Endometrium (tissue), 2 donors: ENCODE results near the gene CERS3.

Experiments used
- FAIRE-seq: peaks from 2 replicates; lab custom pipeline; 2012; peaks lifted over from hg19 to GRCh38; lab: Jason Lieb, UNC
- donor health status: control.
- donor health status: control.

CERS3 gene

DNA sequence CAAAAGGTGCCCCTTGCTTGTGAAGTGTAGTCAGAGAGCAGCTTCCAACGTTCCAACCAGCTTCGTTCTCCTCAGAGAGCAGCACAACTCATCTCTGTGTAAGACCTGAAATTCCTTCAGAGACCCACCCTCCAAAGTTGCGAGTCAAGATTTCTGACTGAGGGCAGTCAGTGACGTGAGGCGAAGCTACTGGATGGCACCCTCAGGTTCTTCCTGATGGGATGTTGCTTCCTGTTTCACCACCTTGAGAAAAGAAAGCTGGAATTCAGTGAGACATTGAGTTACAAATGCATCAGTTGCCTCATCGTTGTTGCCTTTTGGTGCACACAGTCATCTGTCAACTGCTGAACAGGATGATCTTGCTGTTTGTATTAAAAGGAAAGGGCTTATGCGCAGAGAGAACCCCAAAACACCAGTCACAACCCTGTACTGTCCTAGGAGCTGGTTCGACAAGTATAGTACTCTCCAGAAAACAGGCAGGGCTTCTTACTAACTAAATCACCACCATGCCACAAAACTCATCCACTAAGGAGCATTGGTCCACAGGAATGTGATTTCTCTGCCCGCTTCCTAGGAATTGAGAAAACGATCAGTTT is at the start of gene CERS3:
Gene CERS3 (minus strand): TSS at position 118 of the 596 bp plus-strand sequence. CDS start 27,101 bp downstream, outside the sequence.
- FAIRE-seq = no peak

DNA sequence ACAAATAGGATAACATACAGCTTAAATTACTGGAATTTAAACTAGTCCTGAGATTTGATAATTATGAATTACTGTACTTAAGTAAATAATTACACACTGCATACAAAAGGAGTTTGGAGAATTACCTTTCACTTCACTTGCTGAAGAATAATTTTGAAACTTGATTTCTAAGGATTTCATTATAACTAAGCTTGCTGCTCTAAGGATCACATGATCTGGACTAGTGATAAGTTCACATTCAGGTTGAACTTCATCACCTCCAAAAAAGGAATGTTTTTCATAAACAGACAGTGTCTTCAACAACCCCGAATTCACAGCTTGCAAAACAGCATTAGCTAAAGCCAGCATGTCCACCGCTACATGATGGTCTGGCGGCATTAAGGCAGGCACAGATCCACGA is 44.8 kb upstream of the CERS3 start:
- no peak for FAIRE-seq

DNA sequence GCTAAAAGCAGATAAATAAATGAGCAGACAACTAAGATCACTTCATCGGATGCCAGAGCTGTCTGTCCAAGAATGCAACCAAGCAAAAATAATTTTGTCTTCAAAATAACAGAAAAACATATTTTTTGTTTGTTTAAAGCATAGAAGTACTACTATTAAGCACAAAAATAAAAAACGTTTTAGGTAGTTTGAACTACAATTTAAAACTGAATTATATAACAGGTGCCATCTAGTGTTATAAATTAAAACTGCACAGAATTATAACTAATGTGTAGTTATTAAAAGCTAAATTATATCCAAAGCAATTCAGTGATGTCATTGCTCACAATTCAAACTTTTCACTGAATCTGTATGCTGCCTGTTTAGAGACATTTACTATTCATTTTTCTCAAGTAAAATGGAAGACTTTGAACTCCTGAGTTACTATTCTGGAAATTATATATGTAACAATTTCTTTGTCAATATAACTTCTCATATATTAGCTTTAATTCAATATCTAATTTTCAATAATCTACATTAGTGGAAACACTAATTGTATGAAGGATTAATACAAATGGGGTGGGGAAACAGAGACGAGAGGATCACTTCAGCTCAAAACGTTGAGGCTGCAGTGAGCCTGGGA is 43.7 kb upstream of the CERS3 start:
- FAIRE-seq = peak; percentile 90

DNA sequence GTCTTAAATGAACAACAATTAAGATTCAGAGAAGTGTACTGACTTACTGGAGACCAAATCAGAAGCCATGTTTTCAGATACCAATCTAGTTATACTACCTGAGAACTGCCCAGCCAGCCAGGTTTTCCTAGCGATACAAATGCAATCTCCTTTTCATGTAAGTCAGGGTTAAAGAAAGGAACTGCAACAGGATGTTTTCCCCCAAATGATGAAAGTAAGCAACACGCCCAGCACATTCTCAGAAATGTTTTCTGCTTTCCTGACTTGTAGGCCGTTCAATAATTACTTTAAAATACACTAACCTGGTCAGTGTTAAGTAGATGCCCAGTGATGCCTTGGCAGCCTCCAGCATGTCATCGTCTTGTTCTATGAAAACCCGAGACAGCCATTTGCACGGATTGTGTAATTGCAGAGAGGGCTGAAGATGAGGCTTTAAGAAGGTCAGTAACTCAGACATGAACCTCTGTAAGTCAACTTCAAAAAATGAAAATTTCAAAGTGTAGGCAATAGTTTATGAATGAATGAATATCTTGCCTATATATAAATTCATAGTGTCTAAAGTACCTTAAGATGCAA is 42.9 kb upstream of the CERS3 start:
- FAIRE-seq = no peak

DNA sequence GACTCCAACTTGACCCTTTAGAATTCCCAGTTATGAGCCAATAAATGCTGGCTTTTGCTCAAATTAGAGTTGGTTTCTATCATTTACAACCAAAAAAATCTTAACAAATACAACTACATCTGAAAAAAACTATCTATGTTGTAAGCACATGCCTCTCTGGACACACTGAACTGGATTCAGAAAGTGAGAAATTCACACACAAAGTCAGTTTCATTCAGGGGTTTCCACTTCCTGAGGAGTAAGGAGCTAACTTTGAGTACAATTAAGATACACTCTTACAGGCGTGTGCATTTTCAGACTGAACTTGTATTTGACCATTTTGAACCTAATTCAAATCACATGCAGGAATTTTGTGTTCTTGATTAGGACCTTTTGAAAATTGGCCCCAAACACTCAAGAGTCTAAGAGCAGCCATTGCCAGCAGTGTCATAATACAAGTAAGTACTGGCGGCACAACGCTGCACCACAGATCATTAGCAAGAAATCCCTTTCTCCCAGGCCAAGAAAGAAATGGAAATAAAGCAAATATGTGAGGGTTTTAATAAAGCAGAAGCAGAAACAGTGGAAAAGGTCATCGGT is 42.1 kb upstream of the CERS3 start:
- no peak for FAIRE-seq

DNA sequence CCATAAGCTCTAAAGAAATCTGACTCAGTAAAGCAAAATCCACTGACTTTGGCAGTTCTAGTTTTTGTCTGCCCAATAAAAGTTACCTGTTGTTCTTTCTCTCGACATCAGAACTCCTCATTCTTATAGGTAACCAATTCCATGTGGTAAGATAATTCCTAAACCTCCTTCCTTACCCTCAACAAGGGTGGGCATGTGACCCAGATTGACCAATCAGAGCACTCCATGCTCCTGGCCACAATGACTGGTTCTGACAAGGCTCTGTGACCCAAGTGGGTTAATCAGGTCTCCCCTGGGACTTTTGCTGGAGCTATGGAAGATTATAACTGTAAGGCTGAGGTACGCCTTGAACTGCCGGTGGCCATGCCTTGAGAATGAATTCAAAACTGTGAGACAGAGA is 41.5 kb upstream of the CERS3 start:
- no peak for FAIRE-seq

DNA sequence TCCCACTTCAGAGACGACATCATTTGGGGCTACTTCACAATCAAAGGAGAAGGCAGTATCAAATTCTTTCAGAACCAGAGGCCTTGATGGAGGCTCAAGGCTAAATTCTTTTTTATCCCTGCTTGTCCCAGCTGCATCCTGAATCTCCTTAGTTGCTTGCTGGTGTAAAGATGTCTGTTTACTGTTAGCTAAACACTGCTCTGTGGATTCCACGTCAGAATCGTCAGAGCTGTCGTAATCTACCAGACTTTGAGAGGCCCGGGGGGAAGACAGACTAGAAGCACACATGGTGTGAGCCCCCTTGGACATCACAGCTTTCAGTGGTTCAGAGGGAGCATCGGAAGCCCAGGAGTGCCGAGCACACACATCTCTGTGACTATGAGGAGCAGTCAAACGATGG is 40.6 kb upstream of the CERS3 start:
- FAIRE-seq = no peak

DNA sequence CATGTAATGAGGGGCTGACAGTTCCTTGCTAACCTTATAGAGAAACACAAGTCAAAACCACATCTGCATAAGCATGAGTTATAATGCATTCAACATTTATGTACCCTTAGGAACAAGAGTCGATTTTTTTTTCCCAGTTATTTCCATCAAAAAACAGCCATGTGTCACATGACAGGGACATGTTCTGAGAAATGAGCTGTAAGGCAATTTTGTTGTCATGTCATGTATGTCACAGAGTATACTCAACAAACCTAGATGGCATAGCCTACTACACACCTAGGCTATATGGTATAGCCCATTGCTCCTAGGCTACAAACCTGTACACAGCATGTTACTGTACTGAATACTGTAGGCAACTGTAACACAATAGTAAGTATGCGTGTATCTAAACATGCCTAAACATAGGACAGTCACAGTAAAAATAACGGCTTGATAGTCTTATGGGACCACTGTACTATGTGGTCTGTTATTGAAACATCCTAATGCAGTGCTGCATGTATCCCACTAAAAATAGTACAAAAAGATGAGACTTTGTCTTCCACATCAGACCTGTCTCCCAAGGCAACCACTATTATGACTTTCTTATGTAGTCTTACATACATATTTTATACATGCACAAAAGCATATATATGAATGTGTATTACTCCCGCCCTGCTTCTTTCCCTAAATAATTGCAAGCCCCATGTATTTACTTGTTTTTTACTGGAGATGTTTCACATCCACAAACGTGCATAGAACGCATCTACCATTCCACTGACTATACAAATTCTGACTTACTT is 38.3 kb upstream of the CERS3 start:
- FAIRE-seq = no peak

DNA sequence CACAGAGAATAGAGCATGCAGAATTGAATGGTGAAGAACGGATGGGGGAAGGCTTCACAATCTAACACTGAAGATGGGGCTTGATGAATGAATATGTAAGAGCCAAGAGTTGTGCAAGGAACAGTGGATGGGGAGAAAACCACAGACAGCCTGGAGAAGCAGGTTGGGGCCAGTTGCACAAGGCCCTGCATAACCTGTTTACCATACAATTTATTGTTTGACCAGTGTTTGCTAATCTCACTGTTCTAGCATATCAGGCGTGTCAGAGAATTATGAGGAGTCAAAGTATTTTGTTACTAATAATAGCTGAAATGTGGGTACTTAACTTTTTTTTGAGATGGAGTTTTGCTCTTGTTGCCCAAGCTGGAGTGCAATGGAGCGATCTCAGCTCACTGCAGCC is 36.8 kb upstream of the CERS3 start:
- FAIRE-seq = no peak

DNA sequence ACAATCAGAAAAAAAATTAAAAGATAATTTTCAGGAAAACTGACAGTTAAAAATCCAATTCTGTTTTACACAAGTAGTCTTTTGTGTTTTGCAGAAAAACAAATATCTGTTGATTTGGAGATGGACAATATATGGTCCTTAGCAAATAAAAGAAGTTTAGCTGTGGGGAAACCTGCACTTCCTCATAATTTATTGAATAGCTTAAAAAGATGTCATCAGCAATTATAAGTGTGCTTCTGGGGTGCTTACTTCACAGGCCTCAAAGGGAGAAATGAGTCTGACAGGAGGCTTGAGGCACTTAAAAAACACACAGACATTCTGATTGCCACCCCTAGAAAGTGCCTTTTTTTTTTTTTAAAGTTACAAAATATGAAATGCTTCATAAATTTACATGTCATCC is 31.6 kb upstream of the CERS3 start:
- no peak for FAIRE-seq

DNA sequence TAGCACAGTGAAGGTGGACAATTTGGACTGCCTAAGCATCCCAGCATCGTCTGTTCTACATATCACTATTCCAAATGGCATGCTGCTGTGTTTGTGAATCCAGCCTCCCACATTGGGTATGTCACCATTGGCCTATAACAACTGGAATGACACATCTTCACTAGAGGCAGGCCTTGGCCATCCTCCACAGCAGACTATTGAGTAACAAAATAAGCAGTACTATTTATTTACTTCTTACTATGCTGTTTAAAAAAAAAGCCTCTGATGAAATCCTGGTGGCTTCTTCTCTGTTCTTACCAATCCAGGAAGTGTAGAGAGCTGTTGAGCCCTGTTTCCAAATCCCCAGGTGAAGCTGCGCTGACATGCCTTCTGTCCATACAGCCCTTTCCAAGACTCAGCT is 30.6 kb upstream of the CERS3 start:
- no peak for FAIRE-seq

DNA sequence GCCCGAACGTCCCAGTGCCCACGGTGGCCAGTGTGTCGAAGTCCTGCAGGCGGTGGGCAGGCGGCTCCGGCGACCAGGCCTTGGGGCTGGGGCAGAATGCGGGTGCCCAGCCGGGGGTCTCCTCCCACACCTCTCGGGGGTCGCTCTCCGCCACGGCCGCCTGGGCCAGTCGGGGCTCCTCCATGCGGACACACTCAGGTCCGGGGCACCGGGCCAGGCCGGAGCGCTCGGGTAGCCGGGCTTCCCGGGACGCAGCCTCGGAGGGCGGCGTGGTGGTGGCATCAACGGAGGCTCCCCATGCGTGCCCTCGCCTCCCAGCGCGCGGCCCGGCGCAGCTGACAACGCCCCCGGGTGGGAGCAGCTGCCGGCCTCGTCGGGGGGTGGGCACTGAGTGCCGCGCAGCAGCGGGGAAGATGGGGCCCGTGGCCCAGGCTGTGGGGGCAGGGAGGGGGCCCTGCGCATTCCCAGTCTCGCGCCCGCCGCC is 30.1 kb upstream of the CERS3 start:
- FAIRE-seq = no peak

DNA sequence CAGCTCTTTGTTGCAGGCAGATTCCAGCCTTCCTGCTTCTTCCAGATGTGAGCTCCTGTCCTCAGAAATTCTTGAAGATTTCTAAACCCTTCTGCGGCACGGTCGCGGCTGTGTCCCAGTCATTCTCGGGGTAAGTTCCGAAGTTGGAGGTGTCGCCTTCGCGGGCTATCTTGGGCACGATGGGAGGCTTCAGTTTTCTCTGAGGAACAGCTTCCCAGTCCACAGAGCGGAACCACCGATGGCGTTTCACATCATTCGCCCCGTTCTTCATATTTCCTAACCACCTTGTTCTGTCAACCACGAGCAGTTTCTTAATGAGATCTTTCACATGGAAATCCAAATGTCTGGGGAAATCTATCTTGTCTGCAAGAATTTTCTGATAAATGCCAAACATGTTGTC is 24.7 kb upstream of the CERS3 start:
- no peak for FAIRE-seq

DNA sequence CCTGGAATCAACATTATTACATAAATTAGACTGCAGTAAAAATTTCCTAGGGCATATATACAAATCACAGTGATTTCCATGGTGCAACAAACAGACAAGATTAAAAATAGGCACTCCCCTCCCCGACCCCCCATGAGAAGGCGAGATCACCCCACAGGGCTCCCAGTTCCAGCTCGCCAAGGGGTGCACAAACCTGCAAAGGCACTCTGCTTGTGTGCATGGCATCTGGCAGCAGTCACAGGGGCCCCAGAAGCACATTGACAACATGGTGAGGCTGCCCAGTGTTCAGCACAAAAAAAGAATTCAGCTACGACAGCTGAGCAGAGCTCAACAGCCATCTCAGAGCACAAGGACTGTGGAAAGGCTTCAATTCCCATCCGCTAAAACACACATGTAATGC is 19.2 kb upstream of the CERS3 start:
- FAIRE-seq = no peak

DNA sequence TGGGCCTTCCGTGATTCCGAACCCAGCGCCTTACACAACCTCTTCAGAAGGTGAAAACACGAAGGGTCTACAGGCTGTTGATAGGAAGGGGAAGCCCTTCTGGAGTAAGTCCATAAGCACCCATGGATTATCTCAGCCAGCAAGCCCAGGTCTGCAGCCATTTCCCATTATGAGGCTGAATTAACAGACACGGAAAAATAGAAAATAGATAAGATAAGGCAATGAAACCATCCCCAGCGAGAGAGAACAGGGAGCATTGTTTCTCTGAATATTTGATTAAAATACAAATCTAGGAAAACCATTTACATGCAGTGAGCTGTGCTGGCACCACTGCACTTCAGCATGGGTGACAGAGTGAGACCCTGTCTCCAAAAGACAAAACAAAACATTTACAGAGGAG is 16.2 kb upstream of the CERS3 start:
- FAIRE-seq = no peak

DNA sequence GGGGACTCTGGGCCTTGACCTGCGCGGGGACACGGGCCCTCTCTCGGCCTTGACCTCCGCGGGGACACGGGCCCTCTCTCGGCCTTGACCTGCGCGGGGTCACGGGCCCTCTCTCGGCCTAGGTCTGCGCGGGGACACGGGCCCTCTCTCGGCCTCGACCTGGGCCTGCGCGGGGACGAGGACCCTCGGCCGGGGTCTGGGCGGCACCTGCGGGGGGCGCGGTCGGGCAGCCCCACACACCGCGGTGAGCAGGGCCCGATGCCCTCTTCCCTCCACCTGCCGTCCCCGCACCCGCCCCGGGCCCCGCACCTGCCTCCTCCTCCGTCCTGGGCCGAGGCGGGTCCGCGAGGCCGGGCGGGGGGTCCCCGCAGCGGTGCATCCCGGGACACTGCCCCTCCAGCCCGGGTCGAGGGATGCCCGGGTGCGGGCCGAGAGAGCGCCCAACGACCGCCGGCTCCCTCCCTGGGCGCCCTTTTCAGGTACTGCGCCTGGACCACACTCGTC is 15.6 kb upstream of the CERS3 start:
- no peak for FAIRE-seq

DNA sequence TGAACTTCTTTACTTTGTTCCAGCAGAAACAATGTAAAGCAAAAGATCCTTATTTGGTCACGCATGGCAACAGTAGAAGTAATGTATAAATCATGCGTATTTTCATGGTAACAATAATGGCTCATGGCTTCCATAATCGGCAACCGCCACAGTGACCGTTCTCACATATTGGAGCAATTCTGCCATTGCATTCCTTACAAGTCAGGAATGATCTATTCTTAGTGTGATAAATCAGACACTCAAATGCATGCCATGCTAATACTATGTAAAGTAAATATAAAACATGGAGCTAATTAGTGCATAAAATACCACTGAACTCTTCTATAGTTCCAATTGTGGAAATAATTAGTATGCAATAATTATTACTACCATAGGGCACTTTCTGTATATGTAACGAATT is 13.5 kb upstream of the CERS3 start:
- no peak for FAIRE-seq

DNA sequence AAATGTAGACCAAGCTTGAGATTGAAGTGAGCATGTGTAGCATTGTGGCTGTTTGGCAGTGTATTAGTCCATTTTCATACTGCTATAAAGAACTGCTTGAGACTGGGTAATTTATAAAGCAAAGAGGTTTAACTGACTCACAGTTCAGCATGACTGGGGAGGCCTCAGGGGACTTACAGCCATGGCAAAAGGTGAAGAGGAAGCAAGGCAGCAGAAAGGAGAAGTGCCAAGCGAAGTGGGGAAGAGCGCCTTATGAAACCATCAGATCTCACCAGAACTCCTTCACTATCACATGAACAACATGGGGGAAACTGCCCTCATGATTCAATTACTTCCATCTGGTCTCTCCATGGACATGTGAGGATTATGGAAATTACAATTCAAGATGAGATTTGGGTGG is 8.6 kb upstream of the CERS3 start:
- FAIRE-seq = no peak

DNA sequence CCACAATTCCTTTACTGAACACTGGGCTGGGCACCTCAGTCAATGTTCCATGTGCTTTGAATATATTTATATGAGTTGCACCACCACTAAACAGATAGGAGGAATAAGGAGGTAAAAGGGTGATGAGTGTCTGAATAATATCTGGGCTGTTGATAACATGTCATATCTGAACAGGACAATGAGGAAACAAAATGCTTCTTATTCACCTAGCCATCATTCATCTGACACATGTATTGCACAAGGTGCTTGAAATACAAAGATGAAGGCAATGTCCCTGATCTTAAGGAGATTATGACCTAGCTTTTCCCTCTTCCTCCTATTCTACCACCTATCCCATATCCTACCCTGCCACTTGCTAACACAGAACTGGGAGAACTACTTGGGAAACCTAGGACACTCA is 8.0 kb upstream of the CERS3 start:
- FAIRE-seq = no peak

DNA sequence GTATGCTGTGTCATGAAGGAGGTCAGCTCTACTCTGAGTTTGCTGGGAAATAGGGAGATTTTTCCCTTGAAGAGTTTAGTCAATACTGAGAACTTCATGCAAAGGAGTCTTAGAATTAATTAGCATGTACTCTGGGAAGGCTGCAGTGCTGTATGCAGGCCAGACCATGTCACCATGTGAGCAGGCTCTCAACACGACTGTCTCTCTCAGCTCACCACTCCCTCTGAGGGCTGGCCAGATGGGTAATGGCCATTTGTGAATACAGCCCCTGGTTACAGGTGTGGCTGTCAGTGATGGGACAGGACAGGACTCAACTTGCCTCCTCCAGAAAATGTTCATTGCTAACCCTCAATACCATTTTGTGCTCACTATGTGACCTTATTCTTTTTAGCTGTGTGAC is 5.1 kb upstream of the CERS3 start:
- FAIRE-seq = no peak

DNA sequence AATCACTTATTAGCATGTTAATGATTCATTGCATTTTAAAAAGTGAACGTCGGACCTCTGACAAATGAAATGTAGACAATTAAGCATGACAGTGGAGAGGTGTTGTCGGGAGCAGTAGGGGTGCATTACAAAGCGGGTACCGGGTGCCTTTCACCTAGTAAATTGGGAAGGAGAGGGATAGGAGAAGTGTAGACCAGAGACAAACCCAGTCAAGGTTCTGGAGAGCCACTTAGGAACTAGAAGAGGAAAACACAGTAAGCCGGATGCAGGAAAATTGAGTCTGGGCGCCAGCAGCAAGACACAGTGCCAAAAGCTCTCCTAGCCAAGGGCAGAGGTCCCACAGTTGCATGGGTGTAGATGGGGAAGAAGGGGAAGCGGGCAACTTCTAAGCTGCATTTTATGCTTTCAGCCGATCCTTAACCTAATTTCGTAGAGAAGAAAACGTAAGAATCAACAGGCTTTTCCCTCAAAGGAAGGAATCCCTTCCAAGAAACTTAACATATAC is 3.1 kb upstream of the CERS3 start:
- FAIRE-seq = no peak

DNA sequence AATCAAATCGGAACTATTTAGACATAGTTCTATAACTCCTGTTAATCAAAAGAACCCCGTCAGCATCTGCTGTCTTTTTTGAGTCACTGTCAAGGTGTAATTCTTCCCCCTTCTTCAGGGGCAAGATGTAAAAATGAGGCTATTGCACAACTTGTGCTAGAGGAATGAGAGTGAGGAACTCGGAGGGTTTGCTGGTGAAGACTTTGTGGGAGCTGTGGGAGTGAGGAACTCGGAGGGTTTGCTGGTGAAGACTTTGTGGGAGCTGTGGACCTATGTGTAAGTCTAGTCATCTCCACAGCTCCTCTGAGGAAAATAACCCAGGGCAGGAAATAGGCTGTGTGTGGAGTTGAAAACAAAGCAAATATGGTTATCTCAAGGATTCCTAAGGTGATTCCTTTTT is 2.5 kb upstream of the CERS3 start:
- no peak for FAIRE-seq
